ENCODE data around the gene CCND3.

DNA sequence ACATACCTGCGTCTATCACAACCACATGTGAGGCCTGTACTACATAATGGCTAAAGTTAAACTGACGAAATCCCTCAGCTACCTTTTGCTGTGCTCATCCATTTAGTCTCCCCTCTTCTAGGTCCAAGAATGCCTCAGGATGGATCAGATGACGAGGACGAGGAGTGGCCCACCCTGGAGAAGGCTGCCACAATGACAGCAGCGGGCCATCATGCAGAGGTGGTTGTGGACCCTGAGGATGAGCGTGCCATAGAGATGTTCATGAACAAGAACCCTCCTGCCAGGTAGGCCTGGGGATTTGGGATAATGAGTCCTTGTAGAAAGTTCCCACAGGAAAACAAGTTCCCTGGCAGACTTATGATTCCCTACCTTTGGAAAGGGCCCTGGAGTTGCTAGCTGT lies 14.4 kb downstream of the CCND3 start:
- TF ChIP-seq POLR2AphosphoS5 (IDR thresholded peaks at IDR 0.05; ENCODE audit: borderline replicate concordance, low read depth, low read length) (no peak), EZH2 (IDR thresholded peaks at IDR 0.05) (no peak)

All from SK-N-MC (cell line).